HepG2 (cell line): Measurements from ENCODE around the gene HINT2. TPM values are rescaled to one million over a fixed set of nuclear protein-coding genes. Genes with fewer than 3 reads are reported as not detected.
A peak's percentile ranks its signal among the peaks of the same experiment; 100 is the strongest.

Experiments
- FOSL2 ChIP-seq: sonication (generic); formaldehyde crosslinking; IDR thresholded peaks from 2 replicates; pipeline ENCODE4 v1.4.0; 2020; ENCODE audit warnings: missing genetic modification reagents
- GZF1 ChIP-seq: sonication (generic); formaldehyde crosslinking; IDR thresholded peaks from 2 replicates; pipeline ENCODE4 v1.5.1; 2020; ENCODE audit warnings: mild to moderate bottlenecking, missing genetic modification reagents
- MAFK ChIP-seq, 2 experiments: IDR thresholded peaks in 1 of 2; conservative IDR thresholded peaks in 1 of 2; 2 replicates each; pipeline ENCODE4 v1.6.1; 2011; ENCODE audit warnings: improper control_type of control experiment in 2 of 2, low read length in 2 of 2
- PAWR ChIP-seq: sonication (generic); formaldehyde crosslinking; IDR thresholded peaks from 2 replicates; pipeline ENCODE4 v1.4.0; 2020; ENCODE audit warnings: missing genetic modification reagents, mild to moderate bottlenecking, borderline replicate concordance
- SOX6 ChIP-seq, 2 experiments: fragments of 450-650 bp in 1 of 2; sonication (generic) in 1 of 2; formaldehyde crosslinking in 1 of 2; IDR thresholded peaks; 2 replicates each; pipeline versions ENCODE4 v1.4.0 to v1.6.1; 2017 to 2020; ENCODE audit warnings: antibody characterized with exemption in 1 of 2, mild to moderate bottlenecking in 1 of 2, missing genetic modification reagents in 1 of 2
- XBP1 ChIP-seq: sonication (generic); formaldehyde crosslinking; IDR thresholded peaks from 2 replicates; pipeline ENCODE4 v1.5.0; 2020; ENCODE audit warnings: missing genetic modification reagents
- ZFP82 ChIP-seq: sonication (generic); formaldehyde crosslinking; IDR thresholded peaks from 2 replicates; pipeline ENCODE4 v1.5.1; 2020; ENCODE audit warnings: mild to moderate bottlenecking, missing genetic modification reagents, borderline replicate concordance
- ZKSCAN5 ChIP-seq: sonication (generic); formaldehyde crosslinking; IDR thresholded peaks from 2 replicates; pipeline ENCODE4 v1.5.1; 2020; ENCODE audit warnings: mild to moderate bottlenecking, missing genetic modification reagents
- ZNF556 ChIP-seq: sonication (generic); formaldehyde crosslinking; IDR thresholded peaks from 2 replicates; pipeline ENCODE4 v1.4.0; 2020; ENCODE audit warnings: mild to moderate bottlenecking, missing genetic modification reagents, borderline replicate concordance
- ZNF615 ChIP-seq: sonication (generic); formaldehyde crosslinking; IDR thresholded peaks from 2 replicates; pipeline ENCODE4 v1.5.0; 2020; ENCODE audit warnings: mild to moderate bottlenecking, missing genetic modification reagents, borderline replicate concordance
- polyA plus RNA-seq, 8 experiments: library from polyadenylated mRNA; depleted of rRNA in 3 of 8; stranded (reverse) in 7 of 8; unstranded in 1 of 8; fragments of >200 nt; fragmentation: Illumina TruSeq in 4 of 8; extraction: Trizol in 4 of 8; gene quantifications; 2 replicates each; pipeline versions ENCODE4 v1.2.1 to v1.2.3, GENCODE V29; 2011 to 2016; ENCODE audit warnings: low read depth in 4 of 8, missing spikeins in 1 of 8, mixed read lengths in 1 of 8; ENCODE audit not compliant: insufficient read depth in 1 of 8
- total RNA-seq, 5 experiments: library from RNA; depleted of rRNA; stranded (reverse); fragments of >200 nt; fragmentation: Illumina TruSeq; extraction: Trizol; gene quantifications; 2 replicates each; pipeline ENCODE4 v1.2.3, GENCODE V29; 2016; ENCODE audit warnings: low read depth in 1 of 5
- TF ChIP-seq, protein P1 (sequence below): sonication (generic); formaldehyde crosslinking; IDR thresholded peaks from 2 replicates; pipeline ENCODE4 v1.9.0; 2021; ENCODE audit warnings: missing genetic modification reagents, mild to moderate bottlenecking, borderline replicate concordance
- TF ChIP-seq, protein P2 (sequence below): sonication (generic); formaldehyde crosslinking; IDR thresholded peaks from 2 replicates; pipeline ENCODE4 v1.9.0; 2021; ENCODE audit warnings: missing genetic modification reagents, borderline replicate concordance
- TF ChIP-seq, protein P3 (sequence below): sonication (generic); formaldehyde crosslinking; conservative IDR thresholded peaks from 2 replicates; pipeline ENCODE4 v1.4.0; 2020; ENCODE audit warnings: mild to moderate bottlenecking, missing genetic modification reagents, moderate library complexity
- TF ChIP-seq, protein P4 (sequence below): sonication (generic); formaldehyde crosslinking; IDR thresholded peaks from 2 replicates; pipeline ENCODE4 v1.4.0; 2020; ENCODE audit warnings: missing genetic modification reagents, borderline replicate concordance
- TF ChIP-seq, protein P5 (sequence below): sonication (generic); formaldehyde crosslinking; IDR thresholded peaks from 2 replicates; pipeline ENCODE4 v1.4.0; 2020; ENCODE audit warnings: low read depth, missing genetic modification reagents

Gene HINT2
- total and polyA plus RNA-seq, 2 of the 13 experiments (the other 11 are each of a cell fraction or from before 2014, with no cell fraction given): 37.9 to 56.2 TPM

DNA sequence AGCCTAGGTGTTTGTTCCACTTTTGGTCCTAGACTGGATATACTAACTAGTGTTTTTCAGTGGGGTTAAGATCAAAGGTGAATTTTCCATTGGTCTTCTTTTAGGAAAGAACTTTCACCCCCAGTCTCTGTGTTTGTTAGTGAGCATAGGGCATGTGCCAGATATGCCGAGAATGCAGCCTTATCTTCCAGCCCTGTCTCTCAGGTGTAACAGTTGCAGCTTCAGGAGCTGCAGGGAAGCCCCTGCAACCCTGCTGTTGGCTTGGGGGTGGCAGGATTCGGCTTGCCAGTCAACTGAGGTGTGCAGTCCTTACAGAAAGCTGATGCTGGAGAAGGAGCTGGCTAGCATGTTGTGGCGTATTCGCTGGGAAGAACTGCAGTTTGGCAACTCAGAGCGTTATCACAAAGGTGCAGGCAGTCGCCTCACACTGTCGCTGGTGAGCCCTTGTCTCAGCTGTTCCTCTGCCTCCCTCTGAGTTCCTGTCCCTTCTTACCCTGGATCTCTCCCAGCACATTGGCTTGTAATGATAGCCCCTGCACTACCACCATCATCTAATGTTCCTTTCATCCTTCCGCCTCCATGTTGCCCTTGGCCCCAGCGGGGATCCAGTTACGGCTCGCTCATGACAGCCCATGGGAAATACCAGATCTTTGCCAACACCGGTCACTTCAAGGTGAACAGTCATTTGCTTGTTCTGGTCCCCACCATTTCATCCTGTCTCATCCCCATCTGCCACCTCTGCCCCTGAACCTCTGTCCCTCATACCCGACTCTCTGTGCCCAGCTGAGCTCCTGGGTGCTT, 13.3 kb downstream of the HINT2 start (continued):
- TF ChIP-seq, protein P1, sequence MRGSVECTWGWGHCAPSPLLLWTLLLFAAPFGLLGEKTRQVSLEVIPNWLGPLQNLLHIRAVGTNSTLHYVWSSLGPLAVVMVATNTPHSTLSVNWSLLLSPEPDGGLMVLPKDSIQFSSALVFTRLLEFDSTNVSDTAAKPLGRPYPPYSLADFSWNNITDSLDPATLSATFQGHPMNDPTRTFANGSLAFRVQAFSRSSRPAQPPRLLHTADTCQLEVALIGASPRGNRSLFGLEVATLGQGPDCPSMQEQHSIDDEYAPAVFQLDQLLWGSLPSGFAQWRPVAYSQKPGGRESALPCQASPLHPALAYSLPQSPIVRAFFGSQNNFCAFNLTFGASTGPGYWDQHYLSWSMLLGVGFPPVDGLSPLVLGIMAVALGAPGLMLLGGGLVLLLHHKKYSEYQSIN (CRISPR knock-in tag): no peak
- TF ChIP-seq, protein P2, sequence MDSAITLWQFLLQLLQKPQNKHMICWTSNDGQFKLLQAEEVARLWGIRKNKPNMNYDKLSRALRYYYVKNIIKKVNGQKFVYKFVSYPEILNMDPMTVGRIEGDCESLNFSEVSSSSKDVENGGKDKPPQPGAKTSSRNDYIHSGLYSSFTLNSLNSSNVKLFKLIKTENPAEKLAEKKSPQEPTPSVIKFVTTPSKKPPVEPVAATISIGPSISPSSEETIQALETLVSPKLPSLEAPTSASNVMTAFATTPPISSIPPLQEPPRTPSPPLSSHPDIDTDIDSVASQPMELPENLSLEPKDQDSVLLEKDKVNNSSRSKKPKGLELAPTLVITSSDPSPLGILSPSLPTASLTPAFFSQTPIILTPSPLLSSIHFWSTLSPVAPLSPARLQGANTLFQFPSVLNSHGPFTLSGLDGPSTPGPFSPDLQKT (CRISPR knock-in tag): no peak
- peak; percentile 28; the same call in 1 of the 2 replicates for TF ChIP-seq ZNF556
- TF ChIP-seq GZF1 (CRISPR knock-in tag): no peak
- TF ChIP-seq, protein P3, sequence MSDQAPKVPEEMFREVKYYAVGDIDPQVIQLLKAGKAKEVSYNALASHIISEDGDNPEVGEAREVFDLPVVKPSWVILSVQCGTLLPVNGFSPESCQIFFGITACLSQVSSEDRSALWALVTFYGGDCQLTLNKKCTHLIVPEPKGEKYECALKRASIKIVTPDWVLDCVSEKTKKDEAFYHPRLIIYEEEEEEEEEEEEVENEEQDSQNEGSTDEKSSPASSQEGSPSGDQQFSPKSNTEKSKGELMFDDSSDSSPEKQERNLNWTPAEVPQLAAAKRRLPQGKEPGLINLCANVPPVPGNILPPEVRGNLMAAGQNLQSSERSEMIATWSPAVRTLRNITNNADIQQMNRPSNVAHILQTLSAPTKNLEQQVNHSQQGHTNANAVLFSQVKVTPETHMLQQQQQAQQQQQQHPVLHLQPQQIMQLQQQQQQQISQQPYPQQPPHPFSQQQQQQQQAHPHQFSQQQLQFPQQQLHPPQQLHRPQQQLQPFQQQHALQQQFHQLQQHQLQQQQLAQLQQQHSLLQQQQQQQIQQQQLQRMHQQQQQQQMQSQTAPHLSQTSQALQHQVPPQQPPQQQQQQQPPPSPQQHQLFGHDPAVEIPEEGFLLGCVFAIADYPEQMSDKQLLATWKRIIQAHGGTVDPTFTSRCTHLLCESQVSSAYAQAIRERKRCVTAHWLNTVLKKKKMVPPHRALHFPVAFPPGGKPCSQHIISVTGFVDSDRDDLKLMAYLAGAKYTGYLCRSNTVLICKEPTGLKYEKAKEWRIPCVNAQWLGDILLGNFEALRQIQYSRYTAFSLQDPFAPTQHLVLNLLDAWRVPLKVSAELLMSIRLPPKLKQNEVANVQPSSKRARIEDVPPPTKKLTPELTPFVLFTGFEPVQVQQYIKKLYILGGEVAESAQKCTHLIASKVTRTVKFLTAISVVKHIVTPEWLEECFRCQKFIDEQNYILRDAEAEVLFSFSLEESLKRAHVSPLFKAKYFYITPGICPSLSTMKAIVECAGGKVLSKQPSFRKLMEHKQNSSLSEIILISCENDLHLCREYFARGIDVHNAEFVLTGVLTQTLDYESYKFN: peak; percentile 86
- TF ChIP-seq SOX6 (IDR thresholded peaks at IDR 0.05): no peak
- peak; percentile 58; the same call in 1 of the 2 replicates for TF ChIP-seq SOX6 (CRISPR knock-in tag; IDR thresholded peaks at IDR 0.05)
- TF ChIP-seq ZFP82 (CRISPR knock-in tag): no peak
- TF ChIP-seq, protein P4, sequence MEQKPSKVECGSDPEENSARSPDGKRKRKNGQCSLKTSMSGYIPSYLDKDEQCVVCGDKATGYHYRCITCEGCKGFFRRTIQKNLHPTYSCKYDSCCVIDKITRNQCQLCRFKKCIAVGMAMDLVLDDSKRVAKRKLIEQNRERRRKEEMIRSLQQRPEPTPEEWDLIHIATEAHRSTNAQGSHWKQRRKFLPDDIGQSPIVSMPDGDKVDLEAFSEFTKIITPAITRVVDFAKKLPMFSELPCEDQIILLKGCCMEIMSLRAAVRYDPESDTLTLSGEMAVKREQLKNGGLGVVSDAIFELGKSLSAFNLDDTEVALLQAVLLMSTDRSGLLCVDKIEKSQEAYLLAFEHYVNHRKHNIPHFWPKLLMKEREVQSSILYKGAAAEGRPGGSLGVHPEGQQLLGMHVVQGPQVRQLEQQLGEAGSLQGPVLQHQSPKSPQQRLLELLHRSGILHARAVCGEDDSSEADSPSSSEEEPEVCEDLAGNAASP (CRISPR knock-in tag): no peak
- no peak for TF ChIP-seq MAFK (conservative IDR thresholded peaks at IDR 0.05 in 1 of 2, IDR thresholded peaks at IDR 0.05 in 1 of 2; ENCODE audit: low read length in 2 of 2)
- no peak for TF ChIP-seq ZNF615 (CRISPR knock-in tag)
- TF ChIP-seq ZKSCAN5 (CRISPR knock-in tag): no peak
- no peak for TF ChIP-seq XBP1 (CRISPR knock-in tag)
- TF ChIP-seq FOSL2 (CRISPR knock-in tag): no peak
- TF ChIP-seq, protein P5, sequence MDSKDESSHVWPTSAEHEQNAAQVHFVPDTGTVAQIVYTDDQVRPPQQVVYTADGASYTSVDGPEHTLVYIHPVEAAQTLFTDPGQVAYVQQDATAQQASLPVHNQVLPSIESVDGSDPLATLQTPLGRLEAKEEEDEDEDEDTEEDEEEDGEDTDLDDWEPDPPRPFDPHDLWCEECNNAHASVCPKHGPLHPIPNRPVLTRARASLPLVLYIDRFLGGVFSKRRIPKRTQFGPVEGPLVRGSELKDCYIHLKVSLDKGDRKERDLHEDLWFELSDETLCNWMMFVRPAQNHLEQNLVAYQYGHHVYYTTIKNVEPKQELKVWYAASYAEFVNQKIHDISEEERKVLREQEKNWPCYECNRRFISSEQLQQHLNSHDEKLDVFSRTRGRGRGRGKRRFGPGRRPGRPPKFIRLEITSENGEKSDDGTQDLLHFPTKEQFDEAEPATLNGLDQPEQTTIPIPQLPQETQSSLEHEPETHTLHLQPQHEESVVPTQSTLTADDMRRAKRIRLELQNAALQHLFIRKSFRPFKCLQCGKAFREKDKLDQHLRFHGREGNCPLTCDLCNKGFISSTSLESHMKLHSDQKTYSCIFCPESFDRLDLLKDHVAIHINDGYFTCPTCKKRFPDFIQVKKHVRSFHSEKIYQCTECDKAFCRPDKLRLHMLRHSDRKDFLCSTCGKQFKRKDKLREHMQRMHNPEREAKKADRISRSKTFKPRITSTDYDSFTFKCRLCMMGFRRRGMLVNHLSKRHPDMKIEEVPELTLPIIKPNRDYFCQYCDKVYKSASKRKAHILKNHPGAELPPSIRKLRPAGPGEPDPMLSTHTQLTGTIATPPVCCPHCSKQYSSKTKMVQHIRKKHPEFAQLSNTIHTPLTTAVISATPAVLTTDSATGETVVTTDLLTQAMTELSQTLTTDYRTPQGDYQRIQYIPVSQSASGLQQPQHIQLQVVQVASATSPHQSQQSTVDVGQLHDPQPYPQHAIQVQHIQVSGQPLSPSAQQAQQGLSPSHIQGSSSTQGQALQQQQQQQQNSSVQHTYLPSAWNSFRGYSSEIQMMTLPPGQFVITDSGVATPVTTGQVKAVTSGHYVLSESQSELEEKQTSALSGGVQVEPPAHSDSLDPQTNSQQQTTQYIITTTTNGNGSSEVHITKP (CRISPR knock-in tag): no peak
- TF ChIP-seq PAWR (CRISPR knock-in tag): no peak
